HCT116 (cell line): ENCODE measurements around the gene TBC1D14. TPM values are rescaled to one million over a fixed set of nuclear protein-coding genes. Genes with fewer than 3 reads are reported as not detected.

Source experiments
- ATAC-seq: fragments of 200-7000 bp; cut with Tn5 transposase; 2 replicates; pipeline ENCODE4 v1.9.1; 2020; ENCODE audit warnings: mild to moderate bottlenecking, moderate library complexity
- BruUV-seq: library from RNA; stranded (reverse); fragments of 400-500 nt; replicated peaks from 2 replicates; lab custom pipeline; 2021; lab: Mats Ljungman, UMichigan
- CTCF ChIA-PET: fragments of 300-600 bp; sonication (Branson Sonifier 250); formaldehyde crosslinking; loops from one replicate; lab custom pipeline; 2021; ENCODE audit warnings: antibody characterized with exemption; lab: Charles Lee
- POLR2A ChIA-PET: fragments of 300-600, 350-600 bp; sonication (Branson Sonifier 250); formaldehyde crosslinking; loops from one replicate; lab custom pipeline; 2021; ENCODE audit warnings: antibody characterized with exemption; lab: Charles Lee
- RAD21 ChIA-PET, 2 experiments: fragments of 300-600 bp; sonication (Branson Sonifier 250); formaldehyde crosslinking; loops; one replicate each; lab custom pipeline; 2023; ENCODE audit warnings: low total read pairs in 2 of 2; ENCODE audit not compliant: uncharacterized antibody in 2 of 2, unreplicated experiment in 2 of 2, low non-redundant PET in 1 of 2; lab: Charles Lee
- DNase-seq: peaks from one replicate; pipeline ENCODE4 v3.0.0-alpha.2; 2010; ENCODE audit warnings: low read depth, low spot score
- H2AFZ ChIP-seq: fragments of 200-600 bp; shearing (Covaris generic), sonication (generic); 2 replicates; pipeline ENCODE4 v1.6.1; 2017; ENCODE audit warnings: low read depth, mixed run types, mixed read lengths, antibody characterized with exemption, low read length; ENCODE audit not compliant: poor library complexity, severe bottlenecking
- H3K27ac ChIP-seq: 2 replicates; pipeline ENCODE4 v1.5.1; 2012; ENCODE audit warnings: low read depth, low read length
- H3K27me3 ChIP-seq: fragments of 200-600 bp; sonication (generic); 2 replicates; pipeline ENCODE4 v1.6.1; 2016; ENCODE audit warnings: mixed run types, low read length, mixed read lengths; ENCODE audit not compliant: insufficient read depth
- H3K36me3 ChIP-seq, 2 experiments: fragments of 200-500 bp in 1 of 2; fragments of 200-600 bp in 1 of 2; sonication (Bioruptor generic) in 1 of 2; sonication (generic) in 1 of 2; 2 replicates each; pipeline versions ENCODE4 v1.5.1 to v1.6.1; 2014 to 2016; ENCODE audit warnings: low read length in 2 of 2, inconsistent platforms in 1 of 2, mixed read lengths in 1 of 2, mixed run types in 1 of 2; ENCODE audit not compliant: insufficient read depth in 2 of 2, control insufficient read depth in 1 of 2
- H3K4me1 ChIP-seq, 2 experiments: fragments of 200-600 bp in 1 of 2; sonication (generic) in 1 of 2; 2 replicates each; pipeline versions ENCODE4 v1.5.1 to v1.6.1; 2012 to 2017; ENCODE audit warnings: low read length in 2 of 2, inconsistent platforms in 1 of 2, mild to moderate bottlenecking in 1 of 2, mixed read lengths in 1 of 2, mixed run types in 1 of 2, moderate library complexity in 1 of 2; ENCODE audit not compliant: insufficient read depth in 2 of 2, control insufficient read depth in 1 of 2
- H3K4me2 ChIP-seq: fragments of 200-600 bp; sonication (generic); 2 replicates; pipeline ENCODE4 v1.6.1; 2017; ENCODE audit warnings: mixed run types, low read length, mixed read lengths
- H3K4me3 ChIP-seq, 2 experiments: fragments of 200-600 bp in 1 of 2; sonication (generic) in 1 of 2; replicated peaks in 1 of 2; 2 replicates each; pipeline ENCODE4 v1.5.1; 2011 to 2016; ENCODE audit warnings: low read length in 2 of 2, control low read depth in 1 of 2, low read depth in 1 of 2, mild to moderate bottlenecking in 1 of 2, mixed read lengths in 1 of 2, mixed run types in 1 of 2
- H3K79me2 ChIP-seq: fragments of 200-600 bp; sonication (generic); 2 replicates; pipeline ENCODE4 v1.6.1; 2017; ENCODE audit warnings: mild to moderate bottlenecking, mixed run types, low read length, moderate library complexity, mixed read lengths; ENCODE audit not compliant: insufficient read depth
- H3K9ac ChIP-seq: fragments of 200-600 bp; sonication (generic); 2 replicates; pipeline ENCODE4 v1.6.1; 2016; ENCODE audit warnings: low read length, mixed read lengths
- H3K9me2 ChIP-seq: fragments of 200-600 bp; sonication (generic), shearing (Covaris generic); 2 replicates; pipeline ENCODE4 v1.6.1; 2017; ENCODE audit warnings: mixed run types, mild to moderate bottlenecking, moderate library complexity; ENCODE audit not compliant: insufficient read depth
- H3K9me3 ChIP-seq, 2 experiments: fragments of 200-500 bp in 1 of 2; fragments of 200-600 bp in 1 of 2; sonication (Bioruptor generic) in 1 of 2; sonication (generic) in 1 of 2; 2 replicates each; pipeline ENCODE4 v1.6.1; 2014 to 2017; ENCODE audit warnings: low read length in 2 of 2, mixed read lengths in 2 of 2, inconsistent platforms in 1 of 2, low read depth in 1 of 2, mild to moderate bottlenecking in 1 of 2, mixed run types in 1 of 2, moderate library complexity in 1 of 2; ENCODE audit not compliant: control insufficient read depth in 1 of 2, insufficient read depth in 1 of 2
- H4K20me1 ChIP-seq: fragments of 200-600 bp; sonication (generic), shearing (Covaris generic); 2 replicates; pipeline ENCODE4 v1.6.1; 2017; ENCODE audit warnings: mixed run types, mild to moderate bottlenecking, moderate library complexity; ENCODE audit not compliant: insufficient read depth
- EGR1 ChIP-seq: IDR thresholded peaks from 2 replicates; pipeline ENCODE4 v1.6.1; 2012; ENCODE audit warnings: low read depth
- EZH2 ChIP-seq: fragments of 200-600 bp; sonication (generic); IDR thresholded peaks from 2 replicates; pipeline ENCODE4 v1.6.1; 2017; ENCODE audit warnings: antibody characterized with exemption, mixed run types
- JUND ChIP-seq: IDR thresholded peaks from 2 replicates; pipeline ENCODE4 v1.6.1; 2012
- POLR2A ChIP-seq: IDR thresholded peaks from 2 replicates; pipeline ENCODE4 v1.7.0; 2011; ENCODE audit warnings: borderline replicate concordance; ENCODE audit not compliant: insufficient read depth, insufficient read length; ENCODE audit errors: extremely low read depth
- POLR2AphosphoS5 ChIP-seq: IDR thresholded peaks from 2 replicates; pipeline ENCODE4 v1.6.1; 2011; ENCODE audit warnings: mild to moderate bottlenecking, low read depth, low read length, moderate library complexity
- SP1 ChIP-seq: IDR thresholded peaks from 2 replicates; pipeline ENCODE4 v1.6.1; 2012; ENCODE audit warnings: low read depth
- intact Hi-C: fragments of 100-400 bp; cut with micrococcal nuclease; formaldehyde crosslinking; loops from 2 replicates; pipeline ENCODE4 v1.10.0; 2022
- total RNA-seq: library from RNA; stranded (reverse); gene quantifications from one replicate; pipeline ENCODE4 v1.2.1, GENCODE V29; 2021; ENCODE audit not compliant: unreplicated experiment
- TF ChIP-seq, protein P1 (sequence below): IDR thresholded peaks from 2 replicates; pipeline ENCODE4 v1.6.1; 2011; ENCODE audit warnings: mild to moderate bottlenecking, low read length, moderate library complexity; ENCODE audit not compliant: insufficient replicate concordance; ENCODE audit errors: extremely low read depth

TBC1D14 gene
- total RNA-seq, 1 experiment from 2014 or later: 62.9 TPM

DNA sequence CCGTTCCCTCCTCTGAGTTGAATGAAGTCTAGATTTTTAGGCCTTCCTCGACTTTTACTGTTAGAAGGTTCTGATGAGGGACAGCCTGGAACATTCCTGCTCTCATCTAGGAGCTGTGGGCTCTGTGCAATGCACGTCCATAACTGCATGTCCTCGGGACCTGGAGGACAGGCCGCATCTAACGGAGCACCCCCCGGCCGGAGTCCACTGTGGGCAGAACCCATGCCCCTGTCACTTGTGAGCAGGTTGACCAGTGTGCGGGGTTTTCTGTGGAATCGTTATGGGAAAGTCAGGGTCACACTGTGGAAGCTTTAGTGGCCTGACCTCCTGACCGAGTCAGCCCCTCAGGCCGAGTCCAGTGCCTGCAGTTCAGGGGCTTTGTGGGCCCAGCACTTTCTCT lies 114.3 kb downstream of the TBC1D14 start:
- BruUV-seq: no TSS peak
- no peak for TF ChIP-seq POLR2AphosphoS5
- no peak for TF ChIP-seq EZH2
- TF ChIP-seq POLR2A: no peak
- no peak for TF ChIP-seq SP1
- no peak for TF ChIP-seq EGR1
- TF ChIP-seq, protein P1, sequence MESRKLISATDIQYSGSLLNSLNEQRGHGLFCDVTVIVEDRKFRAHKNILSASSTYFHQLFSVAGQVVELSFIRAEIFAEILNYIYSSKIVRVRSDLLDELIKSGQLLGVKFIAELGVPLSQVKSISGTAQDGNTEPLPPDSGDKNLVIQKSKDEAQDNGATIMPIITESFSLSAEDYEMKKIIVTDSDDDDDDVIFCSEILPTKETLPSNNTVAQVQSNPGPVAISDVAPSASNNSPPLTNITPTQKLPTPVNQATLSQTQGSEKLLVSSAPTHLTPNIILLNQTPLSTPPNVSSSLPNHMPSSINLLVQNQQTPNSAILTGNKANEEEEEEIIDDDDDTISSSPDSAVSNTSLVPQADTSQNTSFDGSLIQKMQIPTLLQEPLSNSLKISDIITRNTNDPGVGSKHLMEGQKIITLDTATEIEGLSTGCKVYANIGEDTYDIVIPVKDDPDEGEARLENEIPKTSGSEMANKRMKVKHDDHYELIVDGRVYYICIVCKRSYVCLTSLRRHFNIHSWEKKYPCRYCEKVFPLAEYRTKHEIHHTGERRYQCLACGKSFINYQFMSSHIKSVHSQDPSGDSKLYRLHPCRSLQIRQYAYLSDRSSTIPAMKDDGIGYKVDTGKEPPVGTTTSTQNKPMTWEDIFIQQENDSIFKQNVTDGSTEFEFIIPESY: no peak
- TF ChIP-seq JUND: no peak
- ChIA-PET CTCF (no interaction called here), POLR2A (no interaction called here), RAD21 (no interaction called here)
- Histone ChIP-seq H3K36me3 (peaks cover 5 to 12% of the 10 kb centered on the region in 2 experiments; a peak in 3 of 4 replicates), H3K4me1 (peaks cover 0 to 37% of the 10 kb centered on the region in 2 experiments; a peak in 2 of 4 replicates), H3K9ac (no peak overlapping the region), H3K79me2 (peaks cover 4% of the 10 kb centered on the region; the same call in 1 of the 2 replicates), H3K27me3 (no peaks in the 10 kb centered on the region), H3K4me3 (no peak overlapping the region), H4K20me1 (no peaks in the 10 kb centered on the region), H3K4me2 (no peak overlapping the region), H2AFZ (no peak overlapping the region), H3K27ac (no peak overlapping the region), H3K9me2 (no peaks in the 10 kb centered on the region), H3K9me3 (no peaks in the 10 kb centered on the region)
- DNase-seq (no peak), ATAC-seq (no peak)
- intact Hi-C loops: no loop called here

DNA sequence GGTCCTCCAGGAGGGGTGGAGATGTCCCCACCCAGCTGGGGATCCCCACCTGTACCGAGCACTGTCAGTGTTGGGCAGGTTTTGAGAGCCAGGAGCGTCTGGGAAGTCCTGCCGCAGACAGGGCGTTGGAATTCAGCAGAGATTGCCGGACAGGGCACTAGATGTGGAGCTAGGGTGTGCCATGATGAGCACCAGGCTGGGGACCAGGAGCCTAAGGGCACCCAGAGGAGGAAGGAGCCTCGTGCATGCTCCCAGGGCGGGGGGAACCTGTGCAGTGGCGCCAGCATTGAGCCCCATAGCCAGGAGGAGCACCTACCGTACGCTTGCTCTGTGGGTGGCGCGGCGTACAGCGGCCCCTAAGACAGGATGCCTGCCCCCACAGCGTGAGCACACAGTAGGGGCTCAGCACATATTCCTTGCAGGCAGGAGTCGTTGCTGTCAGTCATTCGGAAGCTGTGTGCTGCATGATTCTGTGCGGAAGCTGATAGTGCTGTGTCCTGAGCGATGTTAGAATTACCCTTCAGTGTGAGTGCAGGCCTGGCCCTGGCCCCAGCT lies 114.8 kb downstream of the TBC1D14 start:
- no peak overlapping the region for H3K4me2 ChIP-seq
- H3K27me3 ChIP-seq: no peaks in the 10 kb centered on the region
- no TSS peak for BruUV-seq
- H3K4me1 ChIP-seq: peaks cover 0 to 35% of the 10 kb centered on the region in 2 experiments; a peak in 2 of 4 replicates
- ChIA-PET CTCF (no interaction called here), POLR2A (no interaction called here), RAD21 (no interaction called here)
- no peak for ATAC-seq
- no peak overlapping the region for H3K4me3 ChIP-seq
- H3K9me2 ChIP-seq: no peaks in the 10 kb centered on the region
- peaks cover 4% of the 10 kb centered on the region; the same call in 1 of the 2 replicates for H3K79me2 ChIP-seq
- no peaks in the 10 kb centered on the region for H4K20me1 ChIP-seq
- no peak overlapping the region for H2AFZ ChIP-seq
- no peaks in the 10 kb centered on the region for H3K9me3 ChIP-seq
- H3K27ac ChIP-seq: no peak overlapping the region
- H3K9ac ChIP-seq: no peak overlapping the region
- no peak for DNase-seq
- TF ChIP-seq SP1 (no peak), EGR1 (no peak)
- H3K36me3 ChIP-seq: peaks cover 5 to 12% of the 10 kb centered on the region in 2 experiments; a peak in 3 of 4 replicates
- intact Hi-C loops: no loop called here
